Stomach smooth muscle (tissue), 2 donors: ENCODE results near the gene CDH2.

Experiments
- H3K27ac ChIP-seq: one replicate; pipeline ENCODE4 v1.7.0; 2013; ENCODE audit warnings: mild to moderate bottlenecking, low read length, inconsistent platforms
- H3K27me3 ChIP-seq, 2 donors: one replicate each; pipeline ENCODE4 v1.7.0; 2013; ENCODE audit warnings: low read length in 2 of 2; ENCODE audit not compliant: insufficient read depth in 2 of 2, control insufficient read depth in 1 of 2
- H3K36me3 ChIP-seq, 2 donors: one replicate each; pipeline ENCODE4 v1.7.0; 2013; ENCODE audit warnings: low read length in 2 of 2; ENCODE audit not compliant: control insufficient read depth in 2 of 2, insufficient read depth in 2 of 2
- H3K4me1 ChIP-seq: one replicate; pipeline ENCODE4 v1.7.0; 2013; ENCODE audit warnings: low read length; ENCODE audit not compliant: control insufficient read depth, insufficient read depth
- H3K4me3 ChIP-seq, 2 donors: one replicate each; pipeline ENCODE4 v1.7.0; 2013; ENCODE audit warnings: low read length in 2 of 2
- H3K9ac ChIP-seq, 2 donors: one replicate each; pipeline ENCODE4 v1.7.0; 2013; ENCODE audit warnings: low read length in 2 of 2, mild to moderate bottlenecking in 1 of 2
- H3K9me3 ChIP-seq, 2 donors: one replicate each; pipeline ENCODE4 v1.7.0; 2013; ENCODE audit warnings: low read length in 2 of 2; ENCODE audit not compliant: control insufficient read depth in 2 of 2
- donor health status: healthy.
- donor health status: Pancreatic carcinoma.

Gene CDH2

GRCh38 chr18:28065031-28065792 is 111.7 kb downstream of the CDH2 start:
- Histone ChIP-seq H3K9ac (no peak overlapping the region), H3K36me3 (no peaks in the 10 kb centered on the region), H3K4me3 (no peak overlapping the region), H3K27ac (no peak overlapping the region), H3K9me3 (no peaks in the 10 kb centered on the region), H3K4me1 (no peaks in the 10 kb centered on the region), H3K27me3 (no peaks in the 10 kb centered on the region)

- no peaks in the 10 kb centered on the region for H3K4me1 ChIP-seq
- no peaks in the 10 kb centered on the region for H3K36me3 ChIP-seq
- H3K27ac ChIP-seq: no peak overlapping the region
- no peaks in the 10 kb centered on the region for H3K9me3 ChIP-seq
- no peaks in the 10 kb centered on the region for H3K27me3 ChIP-seq
- no peak overlapping the region for H3K4me3 ChIP-seq
- no peak overlapping the region for H3K9ac ChIP-seq
Measured at GRCh38 chr18:28063926-28064325, 113.0 kb downstream of the CDH2 start.

GRCh38 chr18:28063271-28063761 is 113.6 kb downstream of the CDH2 start:
- Histone ChIP-seq H3K9ac (no peak overlapping the region), H3K27me3 (no peaks in the 10 kb centered on the region), H3K36me3 (no peaks in the 10 kb centered on the region), H3K9me3 (no peaks in the 10 kb centered on the region), H3K4me3 (no peak overlapping the region), H3K27ac (no peak overlapping the region), H3K4me1 (no peaks in the 10 kb centered on the region)

- H3K27ac ChIP-seq: no peak overlapping the region
- no peaks in the 10 kb centered on the region for H3K27me3 ChIP-seq
- no peak overlapping the region for H3K9ac ChIP-seq
- H3K9me3 ChIP-seq: no peaks in the 10 kb centered on the region
- H3K4me3 ChIP-seq: no peak overlapping the region
- H3K4me1 ChIP-seq: no peaks in the 10 kb centered on the region
- no peaks in the 10 kb centered on the region for H3K36me3 ChIP-seq
Measured at GRCh38 chr18:28062443-28062842, 114.5 kb downstream of the CDH2 start.

- Histone ChIP-seq H3K4me1 (no peaks in the 10 kb centered on the region), H3K27me3 (no peaks in the 10 kb centered on the region), H3K4me3 (no peak overlapping the region), H3K27ac (no peak overlapping the region), H3K9ac (no peak overlapping the region), H3K36me3 (no peaks in the 10 kb centered on the region), H3K9me3 (no peaks in the 10 kb centered on the region)
Measured at GRCh38 chr18:28059861-28060260, 117.1 kb downstream of the CDH2 start.

- H3K4me1 ChIP-seq: no peaks in the 10 kb centered on the region
- no peak overlapping the region for H3K4me3 ChIP-seq
- H3K27me3 ChIP-seq: no peaks in the 10 kb centered on the region
- no peak overlapping the region for H3K9ac ChIP-seq
- H3K9me3 ChIP-seq: no peaks in the 10 kb centered on the region
- H3K36me3 ChIP-seq: no peaks in the 10 kb centered on the region
- no peak overlapping the region for H3K27ac ChIP-seq
Measured at GRCh38 chr18:28050545-28050944, 126.4 kb downstream of the CDH2 start.

- Histone ChIP-seq H3K4me1 (no peaks in the 10 kb centered on the region), H3K9ac (no peak overlapping the region), H3K9me3 (no peaks in the 10 kb centered on the region), H3K27ac (no peak overlapping the region), H3K4me3 (no peak overlapping the region), H3K27me3 (no peaks in the 10 kb centered on the region), H3K36me3 (no peaks in the 10 kb centered on the region)
Measured at GRCh38 chr18:28048612-28049011, 128.3 kb downstream of the CDH2 start.

- H3K27me3 ChIP-seq: no peaks in the 10 kb centered on the region
- H3K9me3 ChIP-seq: no peaks in the 10 kb centered on the region
- no peak overlapping the region for H3K9ac ChIP-seq
- no peak overlapping the region for H3K4me3 ChIP-seq
- H3K36me3 ChIP-seq: no peaks in the 10 kb centered on the region
- no peaks in the 10 kb centered on the region for H3K4me1 ChIP-seq
- no peak overlapping the region for H3K27ac ChIP-seq
Measured at GRCh38 chr18:28045880-28046279, 131.1 kb downstream of the CDH2 start.

- Histone ChIP-seq H3K27ac (no peak overlapping the region), H3K9me3 (no peaks in the 10 kb centered on the region), H3K4me3 (no peak overlapping the region), H3K9ac (no peak overlapping the region), H3K27me3 (no peaks in the 10 kb centered on the region), H3K4me1 (no peaks in the 10 kb centered on the region), H3K36me3 (no peaks in the 10 kb centered on the region)
Measured at GRCh38 chr18:28045176-28045810, 131.6 kb downstream of the CDH2 start.

GRCh38 chr18:28044036-28044435 is 132.9 kb downstream of the CDH2 start:
- no peaks in the 10 kb centered on the region for H3K27me3 ChIP-seq
- H3K4me3 ChIP-seq: no peak overlapping the region
- no peaks in the 10 kb centered on the region for H3K9me3 ChIP-seq
- H3K4me1 ChIP-seq: no peaks in the 10 kb centered on the region
- no peak overlapping the region for H3K27ac ChIP-seq
- H3K9ac ChIP-seq: no peak overlapping the region
- H3K36me3 ChIP-seq: no peaks in the 10 kb centered on the region

GRCh38 chr18:28043631-28044030 is 133.3 kb downstream of the CDH2 start:
- Histone ChIP-seq H3K9ac (no peak overlapping the region), H3K4me3 (no peak overlapping the region), H3K4me1 (no peaks in the 10 kb centered on the region), H3K36me3 (no peaks in the 10 kb centered on the region), H3K27me3 (no peaks in the 10 kb centered on the region), H3K9me3 (no peaks in the 10 kb centered on the region), H3K27ac (no peak overlapping the region)
